Activated T-helper 1 cell treated with Interleukin-2 at 50 U/mL for 16 hours (primary cell): ENCODE data around the gene MRPS18A.

Source experiments
- DNase-seq: peaks from one replicate; pipeline ENCODE4 v3.0.0-alpha.2; 2020; ENCODE audit warnings: low read depth

MRPS18A gene

GRCh38 chr6:43698584-43699349 is 11.2 kb upstream of the MRPS18A start:
- DNase-seq: no peak

DNA sequence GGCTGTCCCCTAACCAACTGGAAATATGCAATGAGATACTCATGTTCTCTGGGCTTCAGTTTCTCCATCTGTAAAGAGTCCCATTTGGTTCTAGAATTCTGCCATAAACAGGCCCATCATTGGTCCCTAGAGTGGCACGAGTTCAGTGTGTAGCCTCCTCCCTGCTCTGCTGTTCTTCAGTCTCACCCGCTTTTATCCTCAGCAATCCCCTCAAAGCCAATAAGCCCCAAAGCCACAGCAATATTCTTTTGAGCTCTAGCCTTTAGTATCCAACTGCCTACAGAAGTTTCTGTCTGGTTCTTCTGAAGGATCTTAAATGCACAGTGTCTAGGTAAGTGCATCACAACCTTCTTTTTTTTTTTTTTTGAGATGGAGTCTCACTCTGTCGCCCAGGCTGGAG is 9.8 kb upstream of the MRPS18A start:
- no peak for DNase-seq

DNA sequence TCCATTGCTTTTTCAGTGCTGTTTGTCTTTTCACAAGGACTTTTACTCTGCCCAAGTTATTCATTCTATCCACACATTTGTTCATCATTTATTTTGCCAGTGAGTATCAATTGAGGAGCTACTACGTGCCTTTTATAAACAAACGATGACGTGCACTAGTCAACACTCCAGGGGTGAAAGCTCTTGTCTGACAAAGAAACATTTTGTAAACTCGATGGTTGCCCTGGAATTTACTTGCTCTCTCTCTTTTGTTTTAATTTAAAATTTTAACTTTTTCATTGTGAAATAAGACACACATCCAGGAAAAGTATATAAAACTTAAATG is 8.3 kb upstream of the MRPS18A start:
- no peak for DNase-seq

DNA sequence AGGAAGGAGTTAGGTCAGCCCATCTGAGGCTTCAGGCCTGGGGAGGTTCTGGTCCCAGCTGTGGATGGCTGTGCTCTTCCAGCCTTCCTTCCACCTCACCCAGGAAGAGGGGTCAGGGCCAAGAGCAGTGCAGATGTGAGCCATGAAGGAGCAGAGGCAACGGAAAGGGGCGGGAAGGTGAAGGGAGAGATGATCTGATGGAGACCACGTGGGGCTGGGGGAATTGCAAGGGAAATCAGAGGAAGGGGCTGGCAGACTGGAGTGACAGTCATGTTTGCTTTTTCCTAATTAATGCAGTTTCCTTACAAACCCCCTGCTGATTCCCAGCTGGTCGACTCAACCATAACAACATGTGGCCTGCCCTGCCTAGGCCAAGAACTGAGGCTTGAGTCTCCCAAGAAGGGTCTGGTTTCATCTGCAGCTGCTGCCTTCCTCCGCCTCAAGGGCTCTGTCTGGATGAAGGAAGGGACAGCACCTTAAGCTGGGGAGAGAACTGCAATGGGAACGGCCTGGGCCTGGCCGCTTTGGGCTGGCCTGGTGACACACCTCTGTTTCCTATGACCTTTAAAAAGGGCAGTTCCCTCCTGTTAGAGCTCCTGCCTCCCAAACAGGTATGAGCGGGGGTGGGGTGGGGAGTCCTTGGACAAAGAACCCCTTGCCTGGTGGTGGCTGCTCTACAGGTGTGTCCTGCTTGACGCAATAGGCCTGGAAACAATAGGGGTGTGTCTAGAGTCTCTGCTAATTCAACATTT is 7.8 kb upstream of the MRPS18A start:
- DNase-seq: no peak

GRCh38 chr6:43689421-43689820 is 1.8 kb upstream of the MRPS18A start:
- DNase-seq: no peak

DNA sequence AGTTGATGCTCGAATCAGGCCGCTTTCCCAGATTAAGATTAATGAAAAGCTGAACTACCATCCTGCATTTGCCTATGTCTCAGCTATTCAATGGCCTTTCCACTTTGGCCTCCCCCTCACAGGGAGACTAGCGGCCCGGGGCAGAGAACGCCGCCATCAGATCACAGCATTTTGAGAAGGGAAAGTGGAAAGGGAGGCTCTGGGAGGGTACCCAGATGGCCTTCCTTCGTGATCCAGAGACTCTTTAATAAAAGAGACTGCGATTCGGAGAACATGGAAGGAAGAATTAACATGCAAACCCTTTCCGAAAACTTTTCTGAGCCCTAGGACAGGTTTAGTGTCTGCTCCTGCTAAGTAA is 533 bp downstream of the MRPS18A start:
- DNase-seq: no peak

GRCh38 chr6:43683708-43684455 is 3.7 kb downstream of the MRPS18A start:
- no peak for DNase-seq

GRCh38 chr6:43682724-43683429 is 4.7 kb downstream of the MRPS18A start:
- no peak for DNase-seq

GRCh38 chr6:43681303-43681702 is 6.3 kb downstream of the MRPS18A start:
- no peak for DNase-seq

DNA sequence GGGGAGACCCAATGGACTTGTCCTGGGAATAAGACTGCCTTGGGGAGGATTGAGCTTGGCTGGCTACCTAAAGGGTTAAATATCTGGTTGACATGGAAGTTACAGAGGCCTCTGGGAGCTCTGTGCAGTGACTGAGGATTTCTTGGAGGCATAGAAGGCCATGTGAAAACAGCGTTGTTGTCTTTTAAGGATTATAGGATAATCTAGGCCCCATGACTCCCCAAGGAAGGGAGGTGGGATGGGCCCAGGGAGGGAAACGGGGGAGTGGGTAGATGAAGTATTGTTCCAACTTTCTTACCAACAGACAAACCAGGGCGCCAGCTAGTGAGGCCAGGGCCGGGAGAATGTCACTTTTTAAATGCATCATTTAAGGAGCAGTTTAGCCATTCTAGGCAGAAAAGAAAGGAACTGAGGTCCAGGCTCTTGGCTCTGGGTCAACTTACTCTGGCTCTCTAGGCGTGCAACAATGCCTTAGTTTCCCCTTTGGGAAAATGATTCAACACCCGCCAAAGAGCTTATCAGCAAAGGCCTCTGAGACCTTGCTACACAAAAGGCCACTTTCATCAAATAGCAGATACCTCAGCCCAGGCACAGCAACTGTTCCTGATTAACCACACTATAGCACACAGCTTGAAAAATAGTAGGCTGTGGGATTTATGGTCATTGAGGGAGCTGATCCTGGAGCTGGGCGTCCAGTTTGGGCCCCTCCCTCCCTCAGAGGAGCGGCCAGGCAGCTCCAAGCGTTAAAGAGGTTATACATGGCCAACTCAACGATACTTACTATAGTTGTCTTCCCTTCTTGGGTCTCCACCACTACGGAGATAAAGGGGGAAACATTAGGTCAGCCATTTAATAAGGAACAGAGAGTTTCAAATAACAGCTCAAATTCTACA is 7.0 kb downstream of the MRPS18A start:
- DNase-seq: no peak

DNA sequence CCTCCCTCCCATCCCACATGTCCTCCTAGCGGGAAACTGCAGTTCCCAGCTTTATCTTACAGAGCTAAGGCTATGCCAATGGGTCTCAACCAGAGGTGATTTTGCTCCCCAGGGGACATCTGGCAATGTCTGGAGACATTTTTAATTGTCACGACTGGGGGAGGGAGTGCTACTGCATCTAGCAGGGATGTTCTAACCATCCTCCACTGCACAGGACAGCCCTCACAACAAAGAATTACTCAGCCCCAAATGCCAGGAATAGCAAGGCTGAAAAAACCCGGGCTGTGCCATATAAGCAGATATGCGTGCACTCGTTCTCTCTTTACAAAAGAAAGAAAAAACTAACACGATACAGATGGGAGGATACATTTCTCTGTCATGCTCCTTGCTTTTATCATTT is 8.5 kb downstream of the MRPS18A start:
- no peak for DNase-seq

DNA sequence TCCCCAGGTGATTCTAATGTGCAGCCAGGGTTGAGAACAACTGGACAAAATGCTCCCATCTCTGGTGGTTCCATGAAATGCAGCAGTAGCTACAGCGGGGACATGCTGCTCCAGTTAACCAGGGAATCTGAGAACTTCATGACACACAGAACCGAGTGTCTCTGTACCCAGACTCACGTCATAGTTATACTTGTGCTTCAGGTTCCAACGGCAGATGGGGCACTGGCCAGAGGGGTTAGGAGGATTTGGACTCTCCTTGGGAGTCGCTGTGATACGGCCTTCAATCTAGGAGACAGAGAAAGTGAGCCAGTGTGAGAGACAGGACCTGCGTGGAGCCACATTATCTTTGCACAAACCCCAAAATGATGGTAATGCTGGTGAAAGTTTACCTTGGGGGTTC is 9.2 kb downstream of the MRPS18A start:
- no peak for DNase-seq

DNA sequence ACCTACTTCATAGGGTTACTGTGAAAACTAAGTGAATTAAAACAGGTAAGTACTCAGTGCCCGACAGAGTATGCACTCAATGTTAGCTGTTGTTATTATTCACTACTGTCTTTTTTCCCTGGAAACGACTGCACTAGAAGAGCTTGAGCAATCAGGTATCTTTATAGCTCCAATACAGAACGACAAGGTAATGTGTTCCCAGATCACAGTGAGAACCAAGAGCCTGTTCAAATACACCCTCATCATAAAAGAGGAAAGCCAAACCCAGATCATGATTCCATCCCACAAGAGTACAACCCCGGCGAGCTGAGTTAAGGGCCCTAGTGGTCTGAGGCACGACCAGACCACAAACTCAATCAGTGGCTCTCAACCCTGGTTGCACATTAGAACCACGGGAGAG is 9.8 kb downstream of the MRPS18A start:
- DNase-seq: no peak

DNA sequence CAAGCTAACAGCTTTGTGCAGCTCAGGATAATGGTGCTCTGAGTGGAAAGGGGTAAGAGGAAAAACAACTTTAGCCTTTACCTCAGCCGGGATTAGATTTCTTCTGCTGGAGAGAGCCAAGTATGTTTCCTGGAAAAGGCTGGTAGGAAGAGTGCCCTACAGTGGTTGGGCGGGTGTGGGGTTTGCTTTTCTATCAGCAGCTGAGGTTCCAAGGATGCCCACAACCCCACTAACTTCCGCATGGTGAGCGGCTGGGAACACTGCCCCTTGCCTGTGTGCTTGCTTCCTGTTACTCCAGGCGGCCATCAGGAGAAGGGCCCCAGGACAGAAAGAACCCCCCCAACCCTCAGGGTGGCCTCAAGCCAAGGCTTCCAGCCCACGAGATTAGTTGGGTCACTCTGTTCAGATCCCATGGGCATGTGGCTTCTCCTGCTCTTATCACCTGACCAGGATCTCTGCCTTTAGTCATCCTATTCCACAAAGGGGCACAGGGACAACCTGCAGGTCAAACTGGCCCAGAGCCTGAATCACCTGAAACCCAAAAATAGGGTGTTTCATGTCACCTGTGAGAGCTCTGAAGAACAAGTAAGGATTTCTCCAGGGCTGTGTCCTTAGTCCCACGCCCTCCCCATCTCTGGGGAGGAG is 10.5 kb downstream of the MRPS18A start:
- no peak for DNase-seq

DNA sequence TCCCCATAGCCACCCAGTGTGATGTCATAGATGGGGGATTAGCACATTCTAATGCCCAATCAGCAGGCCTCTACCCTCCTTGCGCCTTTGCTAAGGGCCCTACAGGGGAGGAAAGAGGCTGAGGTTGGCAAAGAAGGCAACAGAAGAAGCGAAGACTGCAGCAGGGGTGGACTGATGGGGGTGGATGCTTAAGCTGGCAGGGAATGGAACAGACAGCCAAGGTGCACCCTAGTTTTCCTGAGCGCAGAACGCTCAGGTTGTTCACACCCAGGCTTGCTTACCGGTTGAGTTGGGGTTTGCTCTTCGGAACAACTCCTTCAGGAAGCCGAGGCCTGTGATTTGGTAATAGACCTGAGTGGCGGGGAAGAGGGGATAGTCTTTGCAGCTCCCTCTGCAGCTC is 12.7 kb downstream of the MRPS18A start:
- no peak for DNase-seq

DNA sequence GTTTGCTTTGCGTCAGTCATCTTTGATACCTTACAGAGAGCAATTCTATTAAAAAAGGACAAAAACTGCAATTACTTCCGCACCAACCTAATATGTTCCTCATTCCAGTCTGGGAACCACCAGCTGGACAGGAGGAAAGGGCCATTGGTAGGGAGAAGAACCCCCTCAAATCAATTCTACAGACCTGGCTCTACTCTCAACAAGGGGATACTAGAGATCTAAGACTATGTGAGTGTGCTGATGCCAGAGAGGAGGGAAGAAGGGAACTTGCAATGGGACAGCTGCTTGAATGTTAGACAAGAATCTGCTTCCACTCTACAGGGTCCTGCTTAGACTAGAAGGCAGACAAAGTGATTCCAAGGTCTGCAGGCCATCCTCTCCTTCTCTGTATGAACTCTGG is 13.3 kb downstream of the MRPS18A start:
- no peak for DNase-seq

DNA sequence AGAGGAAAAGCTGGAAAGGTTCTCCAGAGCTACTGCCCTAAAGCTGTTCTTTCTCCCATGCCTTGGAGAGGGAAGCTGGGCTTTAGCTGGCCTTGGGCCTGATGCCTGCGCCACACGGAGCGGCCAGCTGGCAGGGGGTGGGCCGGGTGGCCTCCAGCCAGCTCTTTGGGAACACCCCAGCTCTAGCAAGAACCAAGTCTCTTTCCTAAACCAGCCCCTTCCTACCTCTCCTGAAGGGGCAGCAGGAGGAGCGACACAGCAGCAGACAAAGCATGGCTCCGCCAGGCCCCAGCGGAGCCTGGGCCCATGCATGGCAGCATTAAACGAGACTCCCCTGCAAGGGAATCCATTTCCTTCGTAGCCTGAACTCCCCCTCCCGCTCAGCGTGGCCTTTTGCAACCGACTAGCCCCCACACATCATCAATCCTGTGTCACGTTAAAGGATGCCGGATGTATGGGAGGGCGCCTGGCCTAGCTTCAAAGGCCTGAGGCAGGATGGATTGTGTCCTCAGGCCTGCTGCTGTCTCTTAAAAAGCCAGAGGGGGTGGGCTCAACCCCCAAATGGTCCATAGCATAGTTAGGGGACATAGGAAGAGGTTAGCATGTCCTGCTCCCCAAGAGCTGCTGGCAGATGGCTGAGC is 14.0 kb downstream of the MRPS18A start:
- DNase-seq: no peak

- no peak for DNase-seq
Measured at GRCh38 chr6:43671801-43672690, 15.5 kb downstream of the MRPS18A start.

GRCh38 chr6:43671011-43671800 is 16.4 kb downstream of the MRPS18A start:
- no peak for DNase-seq
